ENCODE results near the gene FAM228A.

Gene FAM228A

DNA sequence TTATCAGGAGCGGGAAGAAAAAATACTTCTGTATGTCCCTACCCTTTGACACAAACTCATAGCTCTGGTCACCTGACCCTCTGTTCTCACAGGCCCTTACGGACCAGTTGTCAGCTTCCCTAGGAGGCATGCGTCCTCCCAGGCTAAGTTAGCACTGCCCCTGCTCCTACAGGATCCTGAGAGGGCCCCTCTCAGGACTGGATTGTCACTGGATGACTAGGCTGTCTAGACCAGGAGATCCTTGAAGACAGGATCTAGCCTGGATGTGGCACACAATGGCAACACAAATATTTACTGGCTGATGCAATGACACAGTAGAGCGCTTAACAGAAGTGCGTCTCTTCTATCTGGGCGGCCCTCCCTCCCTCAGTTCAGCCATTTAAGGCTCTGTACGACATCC lies 7.7 kb downstream of the FAM228A start:
- H3K4me1 ChIP-seq (ENCODE audit: low read length) = no peaks in the 10 kb centered on the region
- H4K20me1 ChIP-seq (ENCODE audit: insufficient read depth, low read length) = no peaks in the 10 kb centered on the region
- H3K36me3 ChIP-seq (replicated peaks; ENCODE audit: insufficient read depth, low read length) = no peaks in the 10 kb centered on the region
- H3K4me2 ChIP-seq (ENCODE audit: low read depth, low read length) = no peak overlapping the region
- H3K4me3 ChIP-seq (ENCODE audit: low read length) = no peak overlapping the region
- H3K27me3 ChIP-seq (replicated peaks; ENCODE audit: insufficient read depth, low read length) = no peaks in the 10 kb centered on the region
- H3K9me3 ChIP-seq (replicated peaks; ENCODE audit: insufficient read depth, low read length) = no peaks in the 10 kb centered on the region
- H3K79me2 ChIP-seq (ENCODE audit: low read length) = no peaks in the 10 kb centered on the region
- TF ChIP-seq EZH2phosphoT487 (IDR thresholded peaks at IDR 0.05; ENCODE audit: low read length) (no peak), EZH2 (optimal IDR thresholded peaks at IDR 0.05; ENCODE audit: low read depth, low read length) (no peak)
- TF ChIP-seq, protein P1, sequence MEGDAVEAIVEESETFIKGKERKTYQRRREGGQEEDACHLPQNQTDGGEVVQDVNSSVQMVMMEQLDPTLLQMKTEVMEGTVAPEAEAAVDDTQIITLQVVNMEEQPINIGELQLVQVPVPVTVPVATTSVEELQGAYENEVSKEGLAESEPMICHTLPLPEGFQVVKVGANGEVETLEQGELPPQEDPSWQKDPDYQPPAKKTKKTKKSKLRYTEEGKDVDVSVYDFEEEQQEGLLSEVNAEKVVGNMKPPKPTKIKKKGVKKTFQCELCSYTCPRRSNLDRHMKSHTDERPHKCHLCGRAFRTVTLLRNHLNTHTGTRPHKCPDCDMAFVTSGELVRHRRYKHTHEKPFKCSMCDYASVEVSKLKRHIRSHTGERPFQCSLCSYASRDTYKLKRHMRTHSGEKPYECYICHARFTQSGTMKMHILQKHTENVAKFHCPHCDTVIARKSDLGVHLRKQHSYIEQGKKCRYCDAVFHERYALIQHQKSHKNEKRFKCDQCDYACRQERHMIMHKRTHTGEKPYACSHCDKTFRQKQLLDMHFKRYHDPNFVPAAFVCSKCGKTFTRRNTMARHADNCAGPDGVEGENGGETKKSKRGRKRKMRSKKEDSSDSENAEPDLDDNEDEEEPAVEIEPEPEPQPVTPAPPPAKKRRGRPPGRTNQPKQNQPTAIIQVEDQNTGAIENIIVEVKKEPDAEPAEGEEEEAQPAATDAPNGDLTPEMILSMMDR (IDR thresholded peaks at IDR 0.05; ENCODE audit: low read length) = no peak
- DNase-seq = no peak
- no peaks in the 10 kb centered on the region for H3F3A ChIP-seq (ENCODE audit: insufficient read depth, low read length)
- no peak overlapping the region for H3K27ac ChIP-seq (ENCODE audit: low read length)
- no peak overlapping the region for H3K9ac ChIP-seq (ENCODE audit: low read length)
- no peak overlapping the region for H2AFZ ChIP-seq (ENCODE audit: low read length)
- H3K9me2 ChIP-seq (replicated peaks; ENCODE audit: insufficient read depth, low read length) = no peaks in the 10 kb centered on the region

DNA sequence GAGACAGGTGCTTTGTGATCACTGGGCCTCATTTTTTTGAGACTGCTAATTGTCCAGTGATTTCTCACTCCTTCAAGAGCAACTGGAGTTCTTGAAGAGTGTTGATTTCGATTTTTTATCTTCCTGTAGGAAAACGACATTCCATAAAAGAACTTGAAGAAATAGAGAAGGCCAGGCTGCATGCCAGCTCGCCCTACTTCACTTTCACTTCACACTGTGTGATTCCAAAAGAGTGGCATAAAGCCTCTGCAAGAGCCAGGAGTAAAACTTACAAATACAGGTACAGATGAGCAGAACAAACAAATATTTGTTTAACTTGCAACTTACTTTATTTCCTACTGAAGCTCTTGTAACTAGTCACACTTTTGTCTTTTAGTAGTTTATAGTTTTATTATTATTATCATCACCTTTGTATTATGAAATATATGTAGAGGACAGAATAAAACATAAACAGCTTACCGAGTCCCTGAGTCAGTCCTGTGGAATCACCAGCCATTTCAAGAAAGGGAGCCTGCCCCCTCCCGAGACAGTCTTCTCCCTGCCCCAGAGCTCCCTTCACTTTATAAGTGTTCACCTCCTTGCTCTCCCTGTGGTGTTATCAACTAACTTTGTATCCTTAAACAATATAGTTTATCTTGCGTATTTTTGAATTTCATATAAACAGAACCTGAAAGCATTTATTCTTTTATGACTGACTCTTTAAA lies 8.7 kb downstream of the FAM228A start:
- no peak for DNase-seq
- H3K4me3 ChIP-seq (ENCODE audit: low read length) = no peak overlapping the region
- H3K9ac ChIP-seq (ENCODE audit: low read length) = no peak overlapping the region
- H2AFZ ChIP-seq (ENCODE audit: low read length) = no peak overlapping the region
- no peaks in the 10 kb centered on the region for H3K9me2 ChIP-seq (replicated peaks; ENCODE audit: insufficient read depth, low read length)
- no peaks in the 10 kb centered on the region for H4K20me1 ChIP-seq (ENCODE audit: insufficient read depth, low read length)
- no peak overlapping the region for H3K4me2 ChIP-seq (ENCODE audit: low read depth, low read length)
- H3K4me1 ChIP-seq (ENCODE audit: low read length) = no peaks in the 10 kb centered on the region
- H3F3A ChIP-seq (ENCODE audit: insufficient read depth, low read length) = no peaks in the 10 kb centered on the region
- no peaks in the 10 kb centered on the region for H3K79me2 ChIP-seq (ENCODE audit: low read length)
- H3K27ac ChIP-seq (ENCODE audit: low read length) = no peak overlapping the region
- TF ChIP-seq, protein P1 (IDR thresholded peaks at IDR 0.05; ENCODE audit: low read length) = no peak
- no peak for TF ChIP-seq EZH2phosphoT487 (IDR thresholded peaks at IDR 0.05; ENCODE audit: low read length)
- TF ChIP-seq EZH2 (optimal IDR thresholded peaks at IDR 0.05; ENCODE audit: low read depth, low read length) = no peak
- H3K27me3 ChIP-seq (replicated peaks; ENCODE audit: insufficient read depth, low read length) = no peaks in the 10 kb centered on the region
- H3K36me3 ChIP-seq (replicated peaks; ENCODE audit: insufficient read depth, low read length) = no peaks in the 10 kb centered on the region
- no peaks in the 10 kb centered on the region for H3K9me3 ChIP-seq (replicated peaks; ENCODE audit: insufficient read depth, low read length)

DNA sequence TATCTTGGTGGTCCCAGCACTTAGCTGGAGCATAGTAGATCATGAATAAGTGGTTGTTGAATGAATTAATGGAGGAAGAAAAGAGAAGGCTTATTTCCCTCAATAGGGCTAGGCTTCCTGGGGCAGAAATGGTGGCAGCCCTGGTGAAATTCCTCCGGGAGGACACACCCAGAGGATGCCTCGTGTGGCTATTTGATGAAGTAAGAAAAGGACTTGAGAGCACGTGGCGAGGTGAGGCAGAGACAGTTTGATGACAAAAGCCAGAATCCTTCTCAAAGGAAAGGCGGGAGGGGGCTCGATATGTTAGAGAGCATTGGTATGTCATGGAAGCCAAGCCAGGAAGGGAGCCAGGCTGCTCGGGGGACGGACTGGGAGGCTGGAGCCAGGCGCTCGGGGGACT lies 14.7 kb downstream of the FAM228A start:
- H3K36me3 ChIP-seq (replicated peaks; ENCODE audit: insufficient read depth, low read length) = no peaks in the 10 kb centered on the region
- no peak overlapping the region for H3K4me3 ChIP-seq (ENCODE audit: low read length)
- H3K4me1 ChIP-seq (ENCODE audit: low read length) = no peaks in the 10 kb centered on the region
- H3K9me3 ChIP-seq (replicated peaks; ENCODE audit: insufficient read depth, low read length) = no peaks in the 10 kb centered on the region
- no peak for DNase-seq
- no peaks in the 10 kb centered on the region for H3K27me3 ChIP-seq (replicated peaks; ENCODE audit: insufficient read depth, low read length)
- no peak overlapping the region for H3K9ac ChIP-seq (ENCODE audit: low read length)
- no peak for TF ChIP-seq EZH2phosphoT487 (IDR thresholded peaks at IDR 0.05; ENCODE audit: low read length)
- no peak for TF ChIP-seq EZH2 (optimal IDR thresholded peaks at IDR 0.05; ENCODE audit: low read depth, low read length)
- TF ChIP-seq, protein P1 (IDR thresholded peaks at IDR 0.05; ENCODE audit: low read length) = no peak
- no peak overlapping the region for H3K27ac ChIP-seq (ENCODE audit: low read length)
- no peaks in the 10 kb centered on the region for H4K20me1 ChIP-seq (ENCODE audit: insufficient read depth, low read length)
- H3K79me2 ChIP-seq (ENCODE audit: low read length) = no peaks in the 10 kb centered on the region
- no peaks in the 10 kb centered on the region for H3F3A ChIP-seq (ENCODE audit: insufficient read depth, low read length)
- no peak overlapping the region for H2AFZ ChIP-seq (ENCODE audit: low read length)
- no peak overlapping the region for H3K4me2 ChIP-seq (ENCODE audit: low read depth, low read length)
- no peaks in the 10 kb centered on the region for H3K9me2 ChIP-seq (replicated peaks; ENCODE audit: insufficient read depth, low read length)

Measured in MM.1S (cell line).